ENCODE data around the gene ACTL9.

ACTL9 gene

GRCh38 chr19:8673276-8673891 lies 25.2 kb downstream of the ACTL9 start:
- Histone ChIP-seq H2AK5ac (ENCODE audit: low read length) (no peak overlapping the region), H2BK120ac (ENCODE audit: insufficient read depth, low read length, poor library complexity) (no peak overlapping the region), H3K79me1 (ENCODE audit: low read length) (no peaks in the 10 kb centered on the region), H3K4me3 (ENCODE audit: low read depth, low read length) (no peak overlapping the region), H3K27ac (ENCODE audit: low read depth, low read length) (no peak overlapping the region), H4K12ac (ENCODE audit: low read depth, low read length) (no peak overlapping the region), H2BK5ac (ENCODE audit: low read depth, low read length, poor library complexity) (no peak overlapping the region), H3K4me1 (ENCODE audit: control insufficient read depth in 1 of 2, insufficient read depth in 2 of 2, low read length in 2 of 2) (no peaks in the 10 kb centered on the region), H3K14ac (ENCODE audit: low read length) (no peak overlapping the region), H3K4ac (ENCODE audit: low read depth, low read length) (no peak overlapping the region), H3K18ac (ENCODE audit: low read length) (no peak overlapping the region), H4K91ac (ENCODE audit: low read depth, low read length) (no peak overlapping the region), H4K8ac (ENCODE audit: low read depth, low read length) (no peak overlapping the region), H3K79me2 (ENCODE audit: control insufficient read depth, insufficient read depth, low read length, poor library complexity) (no peaks in the 10 kb centered on the region), H3K27me3 (ENCODE audit: insufficient read depth, low read length) (no peaks in the 10 kb centered on the region), H3K9me3 (ENCODE audit: insufficient read depth, low read depth, low read length) (peaks cover 18% of the 10 kb centered on the region), H2AFZ (ENCODE audit: insufficient read depth, low read length, poor library complexity) (no peak overlapping the region), H2BK12ac (ENCODE audit: low read length) (no peak overlapping the region), H3K9ac (ENCODE audit: low read length) (no peak overlapping the region), H3K23ac (ENCODE audit: low read length) (no peak overlapping the region), H3K36me3 (ENCODE audit: control insufficient read depth in 1 of 2, insufficient read depth in 2 of 2, low read length in 2 of 2) (no peaks in the 10 kb centered on the region), H3K4me2 (ENCODE audit: low read length) (no peak overlapping the region)
- no CpG with 5 or more reads among the region's 6 CpGs for WGBS (ENCODE audit: extremely low coverage, insufficient coverage, insufficient read length)
- DNase-seq, result no peak

GRCh38 chr19:8666814-8667405 lies 31.7 kb downstream of the ACTL9 start:
- no peak overlapping the region for H2AK5ac ChIP-seq (ENCODE audit: low read length)
- H3K27me3 ChIP-seq (ENCODE audit: insufficient read depth, low read length), result no peaks in the 10 kb centered on the region
- WGBS (ENCODE audit: extremely low coverage, insufficient coverage, insufficient read length), result no CpG with 5 or more reads among the region's 9 CpGs
- H4K91ac ChIP-seq (ENCODE audit: low read depth, low read length), result no peak overlapping the region
- no peaks in the 10 kb centered on the region for H3K36me3 ChIP-seq (ENCODE audit: control insufficient read depth in 1 of 2, insufficient read depth in 2 of 2, low read length in 2 of 2)
- H3K9ac ChIP-seq (ENCODE audit: low read length), result no peak overlapping the region
- H2BK5ac ChIP-seq (ENCODE audit: low read depth, low read length, poor library complexity), result no peak overlapping the region
- H3K79me2 ChIP-seq (ENCODE audit: control insufficient read depth, insufficient read depth, low read length, poor library complexity), result no peaks in the 10 kb centered on the region
- no peak overlapping the region for H3K14ac ChIP-seq (ENCODE audit: low read length)
- no peaks in the 10 kb centered on the region for H3K9me3 ChIP-seq (ENCODE audit: insufficient read depth, low read depth, low read length)
- H3K4me3 ChIP-seq (ENCODE audit: low read depth, low read length), result no peak overlapping the region
- H3K18ac ChIP-seq (ENCODE audit: low read length), result no peak overlapping the region
- no peaks in the 10 kb centered on the region for H3K79me1 ChIP-seq (ENCODE audit: low read length)
- DNase-seq, result no peak
- no peak overlapping the region for H3K4ac ChIP-seq (ENCODE audit: low read depth, low read length)
- H2BK120ac ChIP-seq (ENCODE audit: insufficient read depth, low read length, poor library complexity), result no peak overlapping the region
- no peak overlapping the region for H4K8ac ChIP-seq (ENCODE audit: low read depth, low read length)
- H3K4me1 ChIP-seq (ENCODE audit: control insufficient read depth in 1 of 2, insufficient read depth in 2 of 2, low read length in 2 of 2), result no peaks in the 10 kb centered on the region
- H3K4me2 ChIP-seq (ENCODE audit: low read length), result no peak overlapping the region
- no peak overlapping the region for H4K12ac ChIP-seq (ENCODE audit: low read depth, low read length)
- H2BK12ac ChIP-seq (ENCODE audit: low read length), result no peak overlapping the region
- H3K23ac ChIP-seq (ENCODE audit: low read length), result no peak overlapping the region
- H3K27ac ChIP-seq (ENCODE audit: low read depth, low read length), result no peak overlapping the region
- no peak overlapping the region for H2AFZ ChIP-seq (ENCODE audit: insufficient read depth, low read length, poor library complexity)

GRCh38 chr19:8665468-8666213 lies 33.0 kb downstream of the ACTL9 start:
- H3K9me3 ChIP-seq (ENCODE audit: insufficient read depth, low read depth, low read length), result no peaks in the 10 kb centered on the region
- H3K4ac ChIP-seq (ENCODE audit: low read depth, low read length), result no peak overlapping the region
- no peak overlapping the region for H2BK5ac ChIP-seq (ENCODE audit: low read depth, low read length, poor library complexity)
- no CpG with 5 or more reads among the region's 3 CpGs for WGBS (ENCODE audit: extremely low coverage, insufficient coverage, insufficient read length)
- H4K8ac ChIP-seq (ENCODE audit: low read depth, low read length), result no peak overlapping the region
- no peaks in the 10 kb centered on the region for H3K27me3 ChIP-seq (ENCODE audit: insufficient read depth, low read length)
- H2AK5ac ChIP-seq (ENCODE audit: low read length), result no peak overlapping the region
- no peak overlapping the region for H2BK12ac ChIP-seq (ENCODE audit: low read length)
- H3K36me3 ChIP-seq (ENCODE audit: control insufficient read depth in 1 of 2, insufficient read depth in 2 of 2, low read length in 2 of 2), result no peaks in the 10 kb centered on the region
- H3K79me1 ChIP-seq (ENCODE audit: low read length), result no peaks in the 10 kb centered on the region
- no peak overlapping the region for H4K12ac ChIP-seq (ENCODE audit: low read depth, low read length)
- H2AFZ ChIP-seq (ENCODE audit: insufficient read depth, low read length, poor library complexity), result no peak overlapping the region
- H3K23ac ChIP-seq (ENCODE audit: low read length), result no peak overlapping the region
- H3K27ac ChIP-seq (ENCODE audit: low read depth, low read length), result no peak overlapping the region
- no peaks in the 10 kb centered on the region for H3K79me2 ChIP-seq (ENCODE audit: control insufficient read depth, insufficient read depth, low read length, poor library complexity)
- no peak for DNase-seq
- H3K4me1 ChIP-seq (ENCODE audit: control insufficient read depth in 1 of 2, insufficient read depth in 2 of 2, low read length in 2 of 2), result no peaks in the 10 kb centered on the region
- no peak overlapping the region for H3K9ac ChIP-seq (ENCODE audit: low read length)
- no peak overlapping the region for H4K91ac ChIP-seq (ENCODE audit: low read depth, low read length)
- H2BK120ac ChIP-seq (ENCODE audit: insufficient read depth, low read length, poor library complexity), result no peak overlapping the region
- no peak overlapping the region for H3K14ac ChIP-seq (ENCODE audit: low read length)
- no peak overlapping the region for H3K18ac ChIP-seq (ENCODE audit: low read length)
- no peak overlapping the region for H3K4me2 ChIP-seq (ENCODE audit: low read length)
- no peak overlapping the region for H3K4me3 ChIP-seq (ENCODE audit: low read depth, low read length)

- Histone ChIP-seq H3K27me3 (ENCODE audit: insufficient read depth, low read length) (no peaks in the 10 kb centered on the region), H2BK12ac (ENCODE audit: low read length) (no peak overlapping the region), H4K91ac (ENCODE audit: low read depth, low read length) (no peak overlapping the region), H3K27ac (ENCODE audit: low read depth, low read length) (no peak overlapping the region), H3K9ac (ENCODE audit: low read length) (no peak overlapping the region), H2BK120ac (ENCODE audit: insufficient read depth, low read length, poor library complexity) (no peak overlapping the region), H3K14ac (ENCODE audit: low read length) (no peak overlapping the region), H3K4me1 (ENCODE audit: control insufficient read depth in 1 of 2, insufficient read depth in 2 of 2, low read length in 2 of 2) (no peaks in the 10 kb centered on the region), H2AK5ac (ENCODE audit: low read length) (no peak overlapping the region), H3K4ac (ENCODE audit: low read depth, low read length) (no peak overlapping the region), H4K12ac (ENCODE audit: low read depth, low read length) (no peak overlapping the region), H3K4me3 (ENCODE audit: low read depth, low read length) (no peak overlapping the region), H3K4me2 (ENCODE audit: low read length) (no peak overlapping the region), H3K79me2 (ENCODE audit: control insufficient read depth, insufficient read depth, low read length, poor library complexity) (no peaks in the 10 kb centered on the region), H2AFZ (ENCODE audit: insufficient read depth, low read length, poor library complexity) (no peak overlapping the region), H3K36me3 (ENCODE audit: control insufficient read depth in 1 of 2, insufficient read depth in 2 of 2, low read length in 2 of 2) (no peaks in the 10 kb centered on the region), H3K9me3 (ENCODE audit: insufficient read depth, low read depth, low read length) (no peaks in the 10 kb centered on the region), H2BK5ac (ENCODE audit: low read depth, low read length, poor library complexity) (no peak overlapping the region), H3K23ac (ENCODE audit: low read length) (no peak overlapping the region), H3K18ac (ENCODE audit: low read length) (no peak overlapping the region), H4K8ac (ENCODE audit: low read depth, low read length) (no peak overlapping the region), H3K79me1 (ENCODE audit: low read length) (no peaks in the 10 kb centered on the region)
- no peak for DNase-seq
- whole genome bisulfite sequencing (ENCODE audit: extremely low coverage, insufficient coverage, insufficient read length), result no CpG with 5 or more reads among the region's 4 CpGs
Measured at GRCh38 chr19:8664671-8665057, 33.9 kb downstream of the ACTL9 start.

All from trophoblast cell (in vitro differentiated cells and primary cell).